ENCODE measurements around the gene KCNJ6.
"Not testable (repeated sequence)": the region's sequence is repeated elsewhere in the genome, so short reads cannot be mapped to it uniquely, and the experiment has no call there.

The KCNJ6 gene

GRCh38 chr21:37669249-37669648 lies 247.0 kb downstream of the KCNJ6 start:
- Histone ChIP-seq H3K27me3 (ENCODE audit: insufficient read depth, low read depth, severe bottlenecking) (no peaks in the 10 kb centered on the region), H3K36me3 (no peaks in the 10 kb centered on the region), H3K4me3 (ENCODE audit: low read depth, low read length) (no peak overlapping the region), H3K9me3 (ENCODE audit: severe bottlenecking) (peaks cover 11% of the 10 kb centered on the region), H3K27ac (no peak overlapping the region)
- DNase-seq: no peak
- TF ChIP-seq CTCF (IDR thresholded peaks at IDR 0.05; ENCODE audit: low read depth, low read length): no peak

GRCh38 chr21:37668462-37669239 lies 247.6 kb downstream of the KCNJ6 start:
- no peak for TF ChIP-seq CTCF (IDR thresholded peaks at IDR 0.05; ENCODE audit: low read depth, low read length)
- H3K27me3 ChIP-seq (ENCODE audit: insufficient read depth, low read depth, severe bottlenecking): no peaks in the 10 kb centered on the region
- H3K9me3 ChIP-seq (ENCODE audit: severe bottlenecking): peaks cover 11% of the 10 kb centered on the region
- H3K36me3 ChIP-seq: no peaks in the 10 kb centered on the region
- H3K4me3 ChIP-seq (ENCODE audit: low read depth, low read length): no peak overlapping the region
- no peak for DNase-seq
- no peak overlapping the region for H3K27ac ChIP-seq

- no peak overlapping the region for H3K4me3 ChIP-seq (ENCODE audit: low read depth, low read length)
- peaks cover 11% of the 10 kb centered on the region for H3K9me3 ChIP-seq (ENCODE audit: severe bottlenecking)
- DNase-seq: no peak
- H3K27ac ChIP-seq: no peak overlapping the region
- H3K36me3 ChIP-seq: no peaks in the 10 kb centered on the region
- H3K27me3 ChIP-seq (ENCODE audit: insufficient read depth, low read depth, severe bottlenecking): no peaks in the 10 kb centered on the region
- TF ChIP-seq CTCF (IDR thresholded peaks at IDR 0.05; ENCODE audit: low read depth, low read length): no peak
These were observed 248.9 kb downstream of the KCNJ6 start for GRCh38 chr21:37667380-37667779.

- DNase-seq: no peak
- H3K27ac ChIP-seq: no peak overlapping the region
- no peak for TF ChIP-seq CTCF (IDR thresholded peaks at IDR 0.05; ENCODE audit: low read depth, low read length)
- no peaks in the 10 kb centered on the region for H3K36me3 ChIP-seq
- H3K9me3 ChIP-seq (ENCODE audit: severe bottlenecking): peaks cover 11% of the 10 kb centered on the region
- H3K4me3 ChIP-seq (ENCODE audit: low read depth, low read length): no peak overlapping the region
- H3K27me3 ChIP-seq (ENCODE audit: insufficient read depth, low read depth, severe bottlenecking): no peaks in the 10 kb centered on the region
These were observed 250.8 kb downstream of the KCNJ6 start for GRCh38 chr21:37665230-37666024.

- not testable (repeated sequence) for H3K27ac ChIP-seq; DNase-seq; H3K27me3 ChIP-seq (ENCODE audit: insufficient read depth, low read depth, severe bottlenecking); H3K36me3 ChIP-seq; H3K4me3 ChIP-seq (ENCODE audit: low read depth, low read length)
- H3K9me3 ChIP-seq (ENCODE audit: severe bottlenecking): peaks cover 11% of the 10 kb centered on the region
These were observed 254.0 kb downstream of the KCNJ6 start for GRCh38 chr21:37662227-37662626.

- no peak for DNase-seq
- no peaks in the 10 kb centered on the region for H3K27me3 ChIP-seq (ENCODE audit: insufficient read depth, low read depth, severe bottlenecking)
- no peak overlapping the region for H3K4me3 ChIP-seq (ENCODE audit: low read depth, low read length)
- TF ChIP-seq CTCF (IDR thresholded peaks at IDR 0.05; ENCODE audit: low read depth, low read length): no peak
- peaks cover 4% of the 10 kb centered on the region for H3K9me3 ChIP-seq (ENCODE audit: severe bottlenecking)
- H3K27ac ChIP-seq: no peak overlapping the region
- no peaks in the 10 kb centered on the region for H3K36me3 ChIP-seq
These were observed 255.5 kb downstream of the KCNJ6 start for GRCh38 chr21:37660709-37661108.
